Kidney capillary endothelial cell (primary cell): ENCODE results near the gene CRYGN.

Experiments used
- DNase-seq: peaks from one replicate; pipeline ENCODE4 v3.0.0-alpha.2; 2018; ENCODE audit warnings: low spot score

Gene CRYGN

DNA sequence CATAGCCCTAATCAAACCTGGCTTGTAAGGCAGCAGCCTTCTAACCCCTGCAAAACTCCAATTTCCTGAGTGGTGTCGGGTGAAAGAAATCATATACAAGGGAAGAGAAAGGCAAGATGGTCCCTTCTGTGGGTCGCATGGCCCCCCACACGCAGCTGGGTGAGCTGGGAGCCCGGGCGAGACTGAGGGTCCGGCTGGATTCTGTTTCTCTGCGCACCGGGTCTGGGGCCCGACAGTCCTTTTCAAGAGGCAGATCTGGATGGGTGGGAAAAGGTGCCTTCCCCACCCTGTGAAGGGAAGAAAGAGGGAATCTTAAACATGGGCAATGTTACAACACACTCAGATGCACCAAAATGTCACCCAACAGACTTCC lies 48.6 kb downstream of the CRYGN start:
- no peak for DNase-seq

GRCh38 chr7:151390598-151391357 lies 49.2 kb downstream of the CRYGN start:
- DNase-seq = no peak

- no peak for DNase-seq
Observed at GRCh38 chr7:151389768-151390597, 50.0 kb downstream of the CRYGN start.

- no peak for DNase-seq
Observed at GRCh38 chr7:151389096-151389767, 50.7 kb downstream of the CRYGN start.

- DNase-seq = no peak
Observed at GRCh38 chr7:151388430-151388829, 51.5 kb downstream of the CRYGN start.

GRCh38 chr7:151388007-151388297 lies 52.0 kb downstream of the CRYGN start:
- no peak for DNase-seq

GRCh38 chr7:151387161-151388006 lies 52.6 kb downstream of the CRYGN start:
- DNase-seq = no peak

- no peak for DNase-seq
Observed at GRCh38 chr7:151386301-151387160, 53.4 kb downstream of the CRYGN start.

- no peak for DNase-seq
Observed at GRCh38 chr7:151385626-151386300, 54.2 kb downstream of the CRYGN start.

- no peak for DNase-seq
Observed at GRCh38 chr7:151384776-151385625, 54.9 kb downstream of the CRYGN start.

DNA sequence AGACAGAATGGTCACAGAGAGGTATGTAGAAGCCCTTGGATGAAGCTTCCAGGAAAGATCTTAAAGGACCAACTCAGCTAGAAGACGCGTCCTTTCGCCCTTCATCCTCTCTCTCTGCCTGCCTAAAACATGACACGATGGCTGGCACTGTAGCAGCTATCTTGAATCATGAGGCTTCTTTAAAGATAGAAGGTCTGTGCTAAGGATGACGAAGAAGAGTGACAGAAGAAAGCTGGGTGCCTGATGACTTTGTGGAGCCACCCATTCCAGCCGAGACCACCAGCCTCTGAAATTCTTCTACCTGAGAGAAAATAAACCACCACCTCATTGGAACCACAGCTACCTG lies 55.6 kb downstream of the CRYGN start:
- no peak for DNase-seq

DNA sequence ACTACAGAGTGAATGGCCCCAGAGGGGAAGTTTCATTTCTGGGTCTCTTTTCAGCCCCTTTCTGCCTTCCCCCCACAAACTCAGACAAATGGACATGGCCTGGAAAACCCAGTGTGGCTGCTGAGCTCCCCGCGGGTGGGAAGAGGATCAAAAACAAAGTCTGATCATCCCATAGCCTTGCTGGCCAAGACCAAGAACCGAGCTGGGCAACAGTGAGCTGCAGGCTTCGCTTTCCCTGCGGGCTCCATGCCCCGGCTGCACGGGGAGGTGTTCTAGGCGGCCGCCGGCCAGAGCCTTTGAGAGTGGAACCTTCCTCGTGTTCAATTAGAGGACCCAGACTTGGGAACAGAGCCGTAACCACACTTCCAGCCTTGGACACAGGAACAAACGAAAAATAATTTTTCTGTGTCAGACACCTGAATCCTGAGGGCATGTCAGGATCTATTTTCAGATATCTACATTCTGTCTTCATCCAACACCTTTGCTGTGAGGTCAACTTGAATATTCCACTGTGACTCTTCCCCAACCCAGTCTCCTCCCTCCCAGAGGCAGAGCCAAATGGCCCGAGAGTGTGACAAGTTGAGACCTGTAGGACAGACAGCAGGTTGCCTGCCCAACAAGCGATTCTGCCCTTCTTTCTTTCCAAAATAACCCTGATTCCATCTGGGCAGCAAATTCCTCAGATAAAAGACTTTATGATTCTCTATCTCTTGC lies 56.1 kb downstream of the CRYGN start:
- DNase-seq = no peak

- no peak for DNase-seq
Observed at GRCh38 chr7:151382079-151382885, 57.7 kb downstream of the CRYGN start.

DNA sequence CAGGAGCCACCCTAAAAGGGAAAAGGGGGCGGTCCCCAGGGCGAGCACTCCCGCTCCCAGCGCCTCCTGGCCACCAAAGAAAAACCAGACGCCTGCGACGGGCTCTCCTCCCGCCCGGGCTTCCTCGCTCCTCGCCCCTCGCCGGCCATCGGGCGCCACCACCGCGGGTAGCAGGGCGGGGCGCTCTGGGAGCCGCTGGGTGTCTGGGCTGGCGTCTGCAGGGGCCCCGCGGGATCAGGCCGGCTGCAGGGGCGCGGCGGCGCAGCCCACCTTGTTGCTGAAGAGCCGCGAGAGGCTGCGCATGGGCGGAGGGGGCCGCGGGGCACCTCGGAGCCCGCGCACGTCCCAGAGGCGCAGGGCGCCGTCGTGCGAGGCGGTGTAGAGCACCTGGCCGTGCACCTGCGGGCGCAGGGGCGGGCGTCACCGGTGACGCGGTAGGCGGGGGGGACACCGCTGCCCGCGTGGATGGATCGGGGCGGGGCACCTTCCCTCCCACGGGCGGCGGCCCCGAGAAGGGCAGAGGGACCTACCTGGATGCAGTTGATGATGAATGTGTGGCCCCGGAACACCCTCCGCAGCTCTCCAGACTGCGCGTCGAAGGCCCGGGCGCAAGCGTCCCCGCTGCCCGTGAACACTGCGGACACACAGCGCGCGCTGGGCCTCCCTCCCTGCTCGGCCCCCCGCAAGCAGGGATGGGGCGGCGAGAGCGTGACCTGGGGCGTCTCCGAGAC lies 58.4 kb downstream of the CRYGN start:
- DNase-seq = no peak

GRCh38 chr7:151381098-151381347 lies 58.9 kb downstream of the CRYGN start:
- no peak for DNase-seq

DNA sequence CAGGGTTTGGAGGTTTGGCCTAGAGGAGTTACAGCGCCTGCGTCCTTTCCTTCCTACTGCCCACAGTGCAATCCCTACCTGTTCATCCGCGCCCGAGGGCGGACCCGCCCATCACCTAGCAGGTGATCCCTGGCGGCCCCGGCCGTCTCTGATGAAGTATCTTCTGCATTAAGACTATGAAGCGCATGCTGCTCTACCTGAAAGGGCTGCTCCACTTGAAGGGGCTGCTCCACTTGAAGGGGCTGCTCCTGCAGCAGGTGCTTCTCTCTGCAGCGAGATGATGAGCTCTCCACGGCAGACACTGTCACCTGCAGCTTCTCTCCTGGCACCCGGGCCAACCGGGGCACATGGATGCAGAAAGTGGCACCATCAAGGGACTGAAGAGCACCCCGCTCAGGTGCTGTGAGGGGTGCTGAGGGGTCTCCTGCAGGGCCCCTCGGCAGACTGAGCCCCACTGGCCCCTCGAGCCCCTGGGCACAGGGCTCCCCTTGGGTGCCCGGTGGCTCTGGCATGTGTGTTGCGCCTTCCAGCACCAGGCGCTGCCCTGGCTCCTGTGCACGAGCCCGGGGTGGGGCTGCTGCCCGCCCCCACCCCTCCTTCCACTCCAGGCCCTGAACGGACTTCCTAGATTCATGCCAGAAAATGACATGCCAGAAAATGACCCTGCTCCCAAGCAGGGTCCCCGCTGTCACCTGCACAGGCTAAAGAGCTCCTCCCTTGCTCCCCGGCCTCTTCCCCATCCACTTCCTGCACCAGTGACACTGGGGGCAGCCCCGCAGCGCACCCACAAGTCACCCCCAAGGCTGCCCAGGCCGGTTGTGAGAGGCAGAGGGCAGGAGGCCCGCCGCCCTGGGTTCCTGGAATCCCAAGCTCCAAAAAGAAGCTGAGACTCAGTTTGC lies 59.5 kb downstream of the CRYGN start:
- no peak for DNase-seq
